SIG-M5 (cell line): ENCODE data around the gene TPSB2.
"Not testable (repeated sequence)": the region's sequence is repeated elsewhere in the genome, so short reads cannot be mapped to it uniquely, and the experiment has no call there.

Source experiments
- DNase-seq: peaks from one replicate; lab custom pipeline; 2025; lab: John Stamatoyannopoulos, UW

TPSB2 gene

GRCh38 chr16:1261131-1261892 lies 31.3 kb upstream of the TPSB2 start:
- no peak for DNase-seq

GRCh38 chr16:1260101-1260680 lies 30.2 kb upstream of the TPSB2 start:
- DNase-seq: no peak

GRCh38 chr16:1259760-1260068 lies 29.7 kb upstream of the TPSB2 start:
- DNase-seq: no peak

- no peak for DNase-seq
These were observed 29.1 kb upstream of the TPSB2 start for GRCh38 chr16:1258906-1259759.

- DNase-seq: no peak
These were observed 28.2 kb upstream of the TPSB2 start for GRCh38 chr16:1258225-1258600.

GRCh38 chr16:1257561-1258224 lies 27.7 kb upstream of the TPSB2 start:
- no peak for DNase-seq

GRCh38 chr16:1256874-1257322 lies 26.9 kb upstream of the TPSB2 start:
- no peak for DNase-seq

GRCh38 chr16:1256296-1256873 lies 26.4 kb upstream of the TPSB2 start:
- not testable (repeated sequence) for DNase-seq

- DNase-seq: not testable (repeated sequence)
These were observed 25.5 kb upstream of the TPSB2 start, which contains the start of gene TPSD1 for GRCh38 chr16:1255276-1256122. Gene TPSD1, plus strand, starts transcription at chr16:1256069. Its CDS starts 212 bp downstream, at chr16:1256281.

GRCh38 chr16:1254821-1255220 lies 24.8 kb upstream of the TPSB2 start:
- DNase-seq: not testable (repeated sequence)

GRCh38 chr16:1253701-1254364 lies 23.8 kb upstream of the TPSB2 start:
- not testable (repeated sequence) for DNase-seq

GRCh38 chr16:1249031-1249755 lies 19.2 kb upstream of the TPSB2 start:
- not testable (repeated sequence) for DNase-seq

GRCh38 chr16:1247903-1248537 lies 18.0 kb upstream of the TPSB2 start:
- DNase-seq: not testable (repeated sequence)

- DNase-seq: no peak
These were observed 15.6 kb upstream of the TPSB2 start for GRCh38 chr16:1245452-1246020.

- no peak for DNase-seq
These were observed 14.9 kb upstream of the TPSB2 start for GRCh38 chr16:1244881-1245280.

- DNase-seq: not testable (repeated sequence)
These were observed 14.2 kb upstream of the TPSB2 start for GRCh38 chr16:1243907-1244850.

- not testable (repeated sequence) for DNase-seq
These were observed 13.4 kb upstream of the TPSB2 start for GRCh38 chr16:1243363-1243762.

- DNase-seq: not testable (repeated sequence)
These were observed 11.1 kb upstream of the TPSB2 start for GRCh38 chr16:1241081-1241480.
